Lung microvascular endothelial cell (primary cell): ENCODE data around the gene PSMD3. TPM values are rescaled to one million over a fixed set of nuclear protein-coding genes. Genes with fewer than 3 reads are reported as not detected.

Experiments used
- DNase-seq, 2 donors: peaks; one replicate each; pipeline versions ENCODE4 v3.0.0 to v3.0.0-alpha.2; 2010; ENCODE audit warnings: low read depth in 2 of 2
- total RNA-seq: library from RNA; depleted of rRNA; stranded (reverse); fragments of >200 nt; gene quantifications from 2 replicates; pipeline ENCODE4 v1.2.1, GENCODE V29; 2014

PSMD3 gene
- 66.5 and 84.3 TPM in 2 replicates for total RNA-seq

- peak; percentile 100 for DNase-seq
Measured at GRCh38 chr17:39980351-39981206, at the start of gene PSMD3. TSS of gene PSMD3 (plus strand) at chr17:39980807. CDS start at chr17:39980971, 164 bp downstream.

GRCh38 chr17:39933912-39934311, 46.7 kb upstream of the PSMD3 start:
- DNase-seq, result no peak

- DNase-seq, result no peak
Measured at GRCh38 chr17:39934324-39934723, 46.3 kb upstream of the PSMD3 start.

GRCh38 chr17:39935909-39936308, 44.7 kb upstream of the PSMD3 start:
- DNase-seq, result no peak

- no peak for DNase-seq
Measured at GRCh38 chr17:39937447-39937846, 43.2 kb upstream of the PSMD3 start.

GRCh38 chr17:39938140-39938869, 42.3 kb upstream of the PSMD3 start:
- no peak for DNase-seq

GRCh38 chr17:39939106-39939505, 41.5 kb upstream of the PSMD3 start:
- DNase-seq, result no peak

GRCh38 chr17:39939588-39940419, 40.8 kb upstream of the PSMD3 start:
- DNase-seq, result peak in 1 of 2 donors; percentile 70

GRCh38 chr17:39943702-39944392, 36.8 kb upstream of the PSMD3 start:
- DNase-seq, result no peak

- DNase-seq, result no peak
Measured at GRCh38 chr17:39944393-39944711, 36.3 kb upstream of the PSMD3 start.

- no peak for DNase-seq
Measured at GRCh38 chr17:39946551-39947330, 33.9 kb upstream of the PSMD3 start.

- DNase-seq, result peak in 1 of 2 donors; percentile 19
Measured at GRCh38 chr17:39948489-39948828, 32.1 kb upstream of the PSMD3 start.

GRCh38 chr17:39949028-39949427, 31.6 kb upstream of the PSMD3 start:
- DNase-seq, result no peak

GRCh38 chr17:39950871-39951348, 29.7 kb upstream of the PSMD3 start:
- no peak for DNase-seq

- no peak for DNase-seq
Measured at GRCh38 chr17:39951924-39952679, 28.5 kb upstream of the PSMD3 start.

GRCh38 chr17:39952680-39953470, 27.7 kb upstream of the PSMD3 start:
- peak; percentile 96 to 97 for DNase-seq

- peak in 1 of 2 donors; percentile 14 for DNase-seq
Measured at GRCh38 chr17:39953471-39953888, 27.1 kb upstream of the PSMD3 start.

- no peak for DNase-seq
Measured at GRCh38 chr17:39954876-39955275, 25.7 kb upstream of the PSMD3 start.

GRCh38 chr17:39955726-39956225, 24.8 kb upstream of the PSMD3 start:
- DNase-seq, result no peak
